Mucosa of descending colon (tissue), 3 donors: Measurements from ENCODE around the gene CDKAL1. TPM values are rescaled to one million over a fixed set of nuclear protein-coding genes. Genes with fewer than 3 reads are reported as not detected.
A peak's percentile ranks its signal among the peaks of the same experiment; 100 is the strongest.

Experiments
- ATAC-seq: fragments of 200-7000 bp; cut with Tn5 transposase; one replicate; pipeline ENCODE4 v1.9.1; 2020; ENCODE audit warnings: mild to moderate bottlenecking, moderate library complexity
- DNase-seq, 3 donors: peaks; one replicate each; pipeline ENCODE4 v3.0.0-alpha.2; 2020
- H3K36me3 ChIP-seq: fragments of 200-600 bp; one replicate; pipeline ENCODE4 v1.8.0; 2021; ENCODE audit warnings: low read depth, mild to moderate bottlenecking
- H3K4me1 ChIP-seq: fragments of 200-600 bp; one replicate; pipeline ENCODE4 v1.8.0; 2021; ENCODE audit warnings: low read depth, mild to moderate bottlenecking
- H3K4me3 ChIP-seq: fragments of 200-600 bp; one replicate; pipeline ENCODE4 v1.8.0; 2021; ENCODE audit warnings: mild to moderate bottlenecking
- H3K9me3 ChIP-seq: fragments of 200-600 bp; one replicate; pipeline ENCODE4 v1.8.0; 2021; ENCODE audit warnings: mild to moderate bottlenecking
- CTCF ChIP-seq: fragments of 200-600 bp; IDR thresholded peaks from one replicate; pipeline ENCODE4 v1.8.0; 2022; ENCODE audit warnings: antibody characterized with exemption, mild to moderate bottlenecking
- intact Hi-C, 2 donors: fragments of 100-400 bp; cut with DNase I in 1 of 2; cut with micrococcal nuclease in 1 of 2; formaldehyde crosslinking; loops; one replicate each; pipeline versions ENCODE4 v1.11.0 to v1.11.1; 2022; cut with DNase I, micrococcal nuclease
- total RNA-seq, 3 donors: library from RNA; stranded (reverse); fragmentation: NEBNext Ultra II Directional in 2 of 3; extraction: Animal tissue kit (Norgen Biotek cat#: 25700) in 2 of 3; gene quantifications; one replicate each; pipeline versions ENCODE4 v1.2.1 to v1.2.4, GENCODE V29; 2021 to 2023
- donor health status: DM: no; HTN: no; CAD: no; lungs with moderate emphysema.
- donor health status: DM: no; HTN: no; CAD: no.
- donor health status: DM: no; HTN: yes; CAD: no.

CDKAL1 gene
- total RNA-seq, 3 donors from 2014 or later = 13.4 to 15.5 (median 15.3) TPM

GRCh38 chr6:21078497-21078896 is 544.2 kb downstream of the CDKAL1 start:
- no peak for TF ChIP-seq CTCF
- DNase-seq (no peak), ATAC-seq (no peak)
- Histone ChIP-seq H3K4me3 (no peak overlapping the region), H3K36me3 (no peaks in the 10 kb centered on the region), H3K9me3 (peaks cover 2% of the 10 kb centered on the region), H3K4me1 (no peaks in the 10 kb centered on the region)
- intact Hi-C loops = no loop called here

GRCh38 chr6:21079468-21080048 is 545.3 kb downstream of the CDKAL1 start:
- Histone ChIP-seq H3K9me3 (no peaks in the 10 kb centered on the region), H3K36me3 (no peaks in the 10 kb centered on the region), H3K4me1 (no peaks in the 10 kb centered on the region), H3K4me3 (no peak overlapping the region)
- intact Hi-C loops = no loop called here
- DNase-seq (no peak), ATAC-seq (peak; percentile 13)
- TF ChIP-seq CTCF = no peak

DNA sequence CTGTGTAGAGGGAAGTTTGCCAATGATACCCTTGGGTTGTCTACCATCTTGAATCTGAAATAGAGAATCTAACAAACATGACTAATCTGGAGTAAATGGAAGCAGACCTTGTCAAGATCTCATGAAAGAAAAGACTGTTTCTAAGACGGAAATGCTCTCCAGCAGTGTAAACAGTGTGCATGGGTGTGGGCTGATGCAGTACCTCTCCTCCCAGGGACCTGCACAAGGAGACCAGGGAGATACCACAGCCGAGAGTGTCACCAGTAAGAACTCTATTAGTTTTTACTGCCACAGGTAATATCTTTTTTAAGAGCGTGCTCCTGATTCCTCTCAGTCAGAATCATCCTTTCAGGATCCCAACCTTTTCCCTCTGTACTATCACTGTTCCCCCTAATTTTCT is 546.0 kb downstream of the CDKAL1 start:
- Histone ChIP-seq H3K9me3 (no peaks in the 10 kb centered on the region), H3K36me3 (no peaks in the 10 kb centered on the region), H3K4me3 (no peak overlapping the region), H3K4me1 (no peaks in the 10 kb centered on the region)
- TF ChIP-seq CTCF = no peak
- intact Hi-C loops = no loop called here
- ATAC-seq (peak; percentile 91), DNase-seq (peak in 1 of 3 donors; percentile 11)

- Histone ChIP-seq H3K36me3 (no peaks in the 10 kb centered on the region), H3K9me3 (no peaks in the 10 kb centered on the region), H3K4me3 (no peak overlapping the region), H3K4me1 (no peaks in the 10 kb centered on the region)
- ATAC-seq = peak; percentile 67
- intact Hi-C loops = no loop called here
- no peak for TF ChIP-seq CTCF
- no peak for DNase-seq
These were observed 547.8 kb downstream of the CDKAL1 start for GRCh38 chr6:21082091-21082490.

DNA sequence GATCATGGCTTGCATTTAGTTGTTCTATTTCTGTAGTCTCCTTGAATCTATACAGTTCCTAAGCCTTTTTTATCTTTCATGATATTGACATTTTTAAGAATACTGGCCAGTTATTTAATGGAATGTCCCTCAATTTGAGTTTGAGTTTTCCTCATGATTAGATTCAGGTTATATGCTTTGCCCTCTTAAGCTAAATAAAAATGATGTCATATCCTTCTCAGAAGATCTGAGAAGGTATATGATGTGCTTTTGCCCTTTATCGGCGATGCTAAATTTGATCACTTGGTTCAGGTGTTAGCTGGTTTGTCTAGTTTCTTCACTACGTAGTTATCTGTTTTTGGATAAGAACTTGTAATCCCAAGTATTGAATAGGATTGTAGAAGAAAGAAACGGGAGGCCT is 549.5 kb downstream of the CDKAL1 start:
- DNase-seq (no peak), ATAC-seq (no peak)
- intact Hi-C loops = no loop called here
- Histone ChIP-seq H3K4me1 (no peaks in the 10 kb centered on the region), H3K9me3 (no peaks in the 10 kb centered on the region), H3K36me3 (no peaks in the 10 kb centered on the region), H3K4me3 (no peak overlapping the region)
- no peak for TF ChIP-seq CTCF

GRCh38 chr6:21084656-21085055 is 550.4 kb downstream of the CDKAL1 start:
- no peak for TF ChIP-seq CTCF
- intact Hi-C loops = no loop called here
- ATAC-seq (no peak), DNase-seq (no peak)
- H3K4me3 ChIP-seq = no peak overlapping the region
- no peaks in the 10 kb centered on the region for H3K9me3 ChIP-seq
- H3K4me1 ChIP-seq = no peaks in the 10 kb centered on the region
- no peaks in the 10 kb centered on the region for H3K36me3 ChIP-seq
